ENCODE measurements around the gene PSD4.

PSD4 gene

GRCh38 chr2:113162869-113163268, 10.9 kb upstream of the PSD4 start:
- Histone ChIP-seq H3K9ac (ENCODE audit: low read length) (no peak overlapping the region), H3K36me3 (ENCODE audit: control insufficient read depth, insufficient read depth, low read length, severe bottlenecking) (no peaks in the 10 kb centered on the region), H3K27me3 (replicated peaks; ENCODE audit: control insufficient read depth, insufficient read depth, low read length) (no peaks in the 10 kb centered on the region), H3K9me3 (ENCODE audit: control insufficient read depth, low read length) (no peaks in the 10 kb centered on the region), H3K4me1 (ENCODE audit: control insufficient read depth, insufficient read depth, low read length) (peaks cover 9% of the 10 kb centered on the region), H3K4me3 (ENCODE audit: low read length) (no peak overlapping the region)
- no peak for DNase-seq (ENCODE audit: low read depth)

- Histone ChIP-seq H3K27me3 (replicated peaks; ENCODE audit: control insufficient read depth, insufficient read depth, low read length) (no peaks in the 10 kb centered on the region), H3K36me3 (ENCODE audit: control insufficient read depth, insufficient read depth, low read length, severe bottlenecking) (no peaks in the 10 kb centered on the region), H3K9me3 (ENCODE audit: control insufficient read depth, low read length) (no peaks in the 10 kb centered on the region), H3K4me1 (ENCODE audit: control insufficient read depth, insufficient read depth, low read length) (peaks cover 2% of the 10 kb centered on the region), H3K9ac (ENCODE audit: low read length) (no peak overlapping the region), H3K4me3 (ENCODE audit: low read length) (no peak overlapping the region)
- no peak for DNase-seq (ENCODE audit: low read depth)
Measured at GRCh38 chr2:113164215-113164929, 9.4 kb upstream of the PSD4 start.

- H3K4me1 ChIP-seq (ENCODE audit: control insufficient read depth, insufficient read depth, low read length), result no peaks in the 10 kb centered on the region
- no peak for DNase-seq (ENCODE audit: low read depth)
- H3K9me3 ChIP-seq (ENCODE audit: control insufficient read depth, low read length), result no peaks in the 10 kb centered on the region
- no peak overlapping the region for H3K9ac ChIP-seq (ENCODE audit: low read length)
- no peak overlapping the region for H3K4me3 ChIP-seq (ENCODE audit: low read length)
- no peaks in the 10 kb centered on the region for H3K27me3 ChIP-seq (replicated peaks; ENCODE audit: control insufficient read depth, insufficient read depth, low read length)
- H3K36me3 ChIP-seq (ENCODE audit: control insufficient read depth, insufficient read depth, low read length, severe bottlenecking), result no peaks in the 10 kb centered on the region
Measured at GRCh38 chr2:113164930-113165585, 8.7 kb upstream of the PSD4 start.

GRCh38 chr2:113166187-113166645, 7.6 kb upstream of the PSD4 start:
- H3K9me3 ChIP-seq (ENCODE audit: control insufficient read depth, low read length), result no peaks in the 10 kb centered on the region
- no peak for DNase-seq (ENCODE audit: low read depth)
- no peaks in the 10 kb centered on the region for H3K27me3 ChIP-seq (replicated peaks; ENCODE audit: control insufficient read depth, insufficient read depth, low read length)
- no peak overlapping the region for H3K4me3 ChIP-seq (ENCODE audit: low read length)
- H3K4me1 ChIP-seq (ENCODE audit: control insufficient read depth, insufficient read depth, low read length), result no peaks in the 10 kb centered on the region
- no peaks in the 10 kb centered on the region for H3K36me3 ChIP-seq (ENCODE audit: control insufficient read depth, insufficient read depth, low read length, severe bottlenecking)
- no peak overlapping the region for H3K9ac ChIP-seq (ENCODE audit: low read length)

- no peaks in the 10 kb centered on the region for H3K27me3 ChIP-seq (replicated peaks; ENCODE audit: control insufficient read depth, insufficient read depth, low read length)
- H3K4me1 ChIP-seq (ENCODE audit: control insufficient read depth, insufficient read depth, low read length), result no peaks in the 10 kb centered on the region
- no peaks in the 10 kb centered on the region for H3K36me3 ChIP-seq (ENCODE audit: control insufficient read depth, insufficient read depth, low read length, severe bottlenecking)
- peak; percentile 9 for DNase-seq (ENCODE audit: low read depth)
- H3K9me3 ChIP-seq (ENCODE audit: control insufficient read depth, low read length), result no peaks in the 10 kb centered on the region
- no peak overlapping the region for H3K9ac ChIP-seq (ENCODE audit: low read length)
- no peak overlapping the region for H3K4me3 ChIP-seq (ENCODE audit: low read length)
Measured at GRCh38 chr2:113167115-113167932, 6.4 kb upstream of the PSD4 start.

GRCh38 chr2:113167962-113168340, 5.8 kb upstream of the PSD4 start:
- Histone ChIP-seq H3K4me1 (ENCODE audit: control insufficient read depth, insufficient read depth, low read length) (no peaks in the 10 kb centered on the region), H3K9me3 (ENCODE audit: control insufficient read depth, low read length) (no peaks in the 10 kb centered on the region), H3K36me3 (ENCODE audit: control insufficient read depth, insufficient read depth, low read length, severe bottlenecking) (no peaks in the 10 kb centered on the region), H3K27me3 (replicated peaks; ENCODE audit: control insufficient read depth, insufficient read depth, low read length) (no peaks in the 10 kb centered on the region), H3K4me3 (ENCODE audit: low read length) (no peak overlapping the region), H3K9ac (ENCODE audit: low read length) (no peak overlapping the region)
- no peak for DNase-seq (ENCODE audit: low read depth)

- Histone ChIP-seq H3K4me3 (ENCODE audit: low read length) (no peak overlapping the region), H3K9me3 (ENCODE audit: control insufficient read depth, low read length) (no peaks in the 10 kb centered on the region), H3K4me1 (ENCODE audit: control insufficient read depth, insufficient read depth, low read length) (no peaks in the 10 kb centered on the region), H3K9ac (ENCODE audit: low read length) (no peak overlapping the region), H3K36me3 (ENCODE audit: control insufficient read depth, insufficient read depth, low read length, severe bottlenecking) (no peaks in the 10 kb centered on the region), H3K27me3 (replicated peaks; ENCODE audit: control insufficient read depth, insufficient read depth, low read length) (no peaks in the 10 kb centered on the region)
- no peak for DNase-seq (ENCODE audit: low read depth)
Measured at GRCh38 chr2:113169002-113169530, 4.7 kb upstream of the PSD4 start.

- Histone ChIP-seq H3K9ac (ENCODE audit: low read length) (no peak overlapping the region), H3K27me3 (replicated peaks; ENCODE audit: control insufficient read depth, insufficient read depth, low read length) (no peaks in the 10 kb centered on the region), H3K4me3 (ENCODE audit: low read length) (no peak overlapping the region), H3K4me1 (ENCODE audit: control insufficient read depth, insufficient read depth, low read length) (no peaks in the 10 kb centered on the region), H3K36me3 (ENCODE audit: control insufficient read depth, insufficient read depth, low read length, severe bottlenecking) (no peaks in the 10 kb centered on the region), H3K9me3 (ENCODE audit: control insufficient read depth, low read length) (no peaks in the 10 kb centered on the region)
- DNase-seq (ENCODE audit: low read depth), result no peak
Measured at GRCh38 chr2:113169586-113169985, 4.2 kb upstream of the PSD4 start.

- Histone ChIP-seq H3K9ac (ENCODE audit: low read length) (no peak overlapping the region), H3K27me3 (replicated peaks; ENCODE audit: control insufficient read depth, insufficient read depth, low read length) (peaks cover 6% of the 10 kb centered on the region), H3K9me3 (ENCODE audit: control insufficient read depth, low read length) (no peaks in the 10 kb centered on the region), H3K4me3 (ENCODE audit: low read length) (no peak overlapping the region), H3K36me3 (ENCODE audit: control insufficient read depth, insufficient read depth, low read length, severe bottlenecking) (no peaks in the 10 kb centered on the region), H3K4me1 (ENCODE audit: control insufficient read depth, insufficient read depth, low read length) (no peaks in the 10 kb centered on the region)
- no peak for DNase-seq (ENCODE audit: low read depth)
Measured at GRCh38 chr2:113171334-113172075, 2.3 kb upstream of the PSD4 start.

GRCh38 chr2:113172721-113173541, 840 bp upstream of the PSD4 start:
- H3K9ac ChIP-seq (ENCODE audit: low read length), result no peak overlapping the region
- peaks cover 7% of the 10 kb centered on the region for H3K27me3 ChIP-seq (replicated peaks; ENCODE audit: control insufficient read depth, insufficient read depth, low read length)
- H3K9me3 ChIP-seq (ENCODE audit: control insufficient read depth, low read length), result no peaks in the 10 kb centered on the region
- H3K4me3 ChIP-seq (ENCODE audit: low read length), result no peak overlapping the region
- H3K4me1 ChIP-seq (ENCODE audit: control insufficient read depth, insufficient read depth, low read length), result no peaks in the 10 kb centered on the region
- no peaks in the 10 kb centered on the region for H3K36me3 ChIP-seq (ENCODE audit: control insufficient read depth, insufficient read depth, low read length, severe bottlenecking)
- DNase-seq (ENCODE audit: low read depth), result no peak

All from adipocyte (in vitro differentiated cells).